ENCODE data around the gene SHD. TPM values are rescaled to one million over a fixed set of nuclear protein-coding genes. Genes with fewer than 3 reads are reported as not detected.

Gene SHD
- total and polyA plus RNA-seq, 7 donors, result 0.04 to 2.1 (median 0.52) TPM; not detected in 1

- no peaks in the 10 kb centered on the region for H3K27me3 ChIP-seq (ENCODE audit: insufficient read depth in 3 of 3, low read length in 2 of 3)
- TF ChIP-seq CTCF (IDR thresholded peaks at IDR 0.05), result no peak
- ATAC-seq (no peak), DNase-seq (no peak)
- WGBS, 3 donors, result 92 to 97% (median 94%) methylated on average over 23 to 28 of the region's 28 CpGs
- no peaks in the 10 kb centered on the region for H3K4me1 ChIP-seq
- no peak overlapping the region for H3K27ac ChIP-seq
- peaks cover 5% of the 10 kb centered on the region for H3K9me3 ChIP-seq
- H3K36me3 ChIP-seq (ENCODE audit: insufficient read depth in 1 of 2, low read depth in 1 of 2), result peaks cover 18 to 100% of the 10 kb centered on the region in 2 donors
- intact Hi-C loops (cut with DNase I), result no loop called here
- no peak overlapping the region for H3K4me3 ChIP-seq
These were observed 20.9 kb upstream of the SHD start for GRCh38 chr19:4258181-4258580.

GRCh38 chr19:4260613-4261191 lies 18.4 kb upstream of the SHD start:
- 91 to 94% (median 94%) methylated on average over 11 of the region's 11 CpGs for WGBS, 3 donors
- no peak for DNase-seq
- H3K4me1 ChIP-seq, result no peaks in the 10 kb centered on the region
- no peaks in the 10 kb centered on the region for H3K27me3 ChIP-seq (ENCODE audit: insufficient read depth in 3 of 3, low read length in 2 of 3)
- H3K9me3 ChIP-seq, result peaks cover 5% of the 10 kb centered on the region
- ATAC-seq, result no peak
- intact Hi-C loops (cut with DNase I), result loop anchor here in 1 of 2 donors (10.0 kb wide), 1 partner anchor 264 kb away; no protein-coding TSS in a partner anchor
- H3K4me3 ChIP-seq, result no peak overlapping the region
- H3K27ac ChIP-seq, result no peak overlapping the region
- peaks cover 10 to 95% of the 10 kb centered on the region in 2 donors for H3K36me3 ChIP-seq (ENCODE audit: insufficient read depth in 1 of 2, low read depth in 1 of 2)
- TF ChIP-seq CTCF (IDR thresholded peaks at IDR 0.05), result no peak

- Histone ChIP-seq H3K36me3 (ENCODE audit: insufficient read depth in 1 of 2, low read depth in 1 of 2) (peaks cover 12 to 91% of the 10 kb centered on the region in 2 donors), H3K9me3 (no peaks in the 10 kb centered on the region), H3K4me3 (no peak overlapping the region), H3K4me1 (no peaks in the 10 kb centered on the region), H3K27ac (no peak overlapping the region), H3K27me3 (ENCODE audit: insufficient read depth in 3 of 3, low read length in 2 of 3) (no peaks in the 10 kb centered on the region)
- WGBS, 3 donors, result 72 to 89% (median 81%) methylated on average over 4 of the region's 4 CpGs
- intact Hi-C loops (cut with DNase I), result loop anchor here in 1 of 2 donors (10.0 kb wide), 1 partner anchor 260 kb away; no protein-coding TSS in a partner anchor
- no peak for TF ChIP-seq CTCF (IDR thresholded peaks at IDR 0.05)
- DNase-seq, result no peak
- ATAC-seq, result no peak
These were observed 14.3 kb upstream of the SHD start for GRCh38 chr19:4264812-4265211.

- intact Hi-C loops (cut with DNase I), result loop anchor here in 1 of 2 donors (2.0 to 10.0 kb wide), 2 partner anchors 88 to 258 kb away; no protein-coding TSS in a partner anchor
- no peak overlapping the region for H3K4me3 ChIP-seq
- no peak for DNase-seq
- H3K4me1 ChIP-seq, result no peaks in the 10 kb centered on the region
- 90 to 95% (median 90%) methylated on average over 16 to 18 of the region's 18 CpGs for WGBS, 3 donors
- H3K36me3 ChIP-seq (ENCODE audit: insufficient read depth in 1 of 2, low read depth in 1 of 2), result peaks cover 12 to 91% of the 10 kb centered on the region in 2 donors
- H3K9me3 ChIP-seq, result no peaks in the 10 kb centered on the region
- H3K27ac ChIP-seq, result no peak overlapping the region
- H3K27me3 ChIP-seq (ENCODE audit: insufficient read depth in 3 of 3, low read length in 2 of 3), result no peaks in the 10 kb centered on the region
- TF ChIP-seq CTCF (IDR thresholded peaks at IDR 0.05), result no peak
- no peak for ATAC-seq
These were observed 12.6 kb upstream of the SHD start for GRCh38 chr19:4266253-4267000.

All from psoas muscle (tissue), 8 donors.